Type B pancreatic cell (in vitro differentiated cells): Measurements from ENCODE around the gene CDK7. TPM values are rescaled to one million over a fixed set of nuclear protein-coding genes. Genes with fewer than 3 reads are reported as not detected.
A peak's percentile ranks its signal among the peaks of the same experiment; 100 is the strongest.
"Not testable (repeated sequence)": the region's sequence is repeated elsewhere in the genome, so short reads cannot be mapped to it uniquely, and the experiment has no call there.

Experiments
- DNase-seq: peaks from one replicate; pipeline ENCODE4 v3.0.0; 2021; ENCODE audit warnings: mixed read lengths; ENCODE audit not compliant: unreplicated experiment; ENCODE audit errors: extremely low spot score
- H3K27ac Mint-ChIP-seq: 2 replicates; pipeline ENCODE4 v1.8.0; 2021; ENCODE audit warnings: mild to moderate bottlenecking, mixed read lengths
- H3K27me3 Mint-ChIP-seq: 2 replicates; pipeline ENCODE4 v1.8.0; 2021; ENCODE audit warnings: mixed read lengths
- H3K36me3 Mint-ChIP-seq: 2 replicates; pipeline ENCODE4 v1.8.0; 2021; ENCODE audit warnings: mixed read lengths
- H3K4me1 Mint-ChIP-seq: one replicate; pipeline ENCODE4 v1.8.0; 2021; ENCODE audit warnings: mixed read lengths; ENCODE audit not compliant: unreplicated experiment
- H3K4me3 Mint-ChIP-seq: 2 replicates; pipeline ENCODE4 v1.8.0; 2021; ENCODE audit warnings: mild to moderate bottlenecking, mixed read lengths
- H3K9me3 Mint-ChIP-seq: 2 replicates; pipeline ENCODE4 v1.8.0; 2021; ENCODE audit warnings: mixed read lengths
- total RNA-seq: library from RNA; stranded (reverse); gene quantifications from 2 replicates; pipeline ENCODE4 v1.2.1, GENCODE V29; 2021; ENCODE audit warnings: low replicate concordance
- TF ChIP-seq, protein P1 (sequence below): fragments of 200-600 bp; sonication (generic); conservative IDR thresholded peaks from 2 replicates; pipeline ENCODE4 v1.5.0; 2021; ENCODE audit warnings: antibody characterized with exemption, mild to moderate bottlenecking

The CDK7 gene
- total RNA-seq, 1 donor from 2014 or later = 27.3 TPM

GRCh38 chr5:69252437-69252836 is 17.8 kb downstream of the CDK7 start:
- Mint-ChIP-seq H3K9me3 (peaks cover 4% of the 10 kb centered on the region), H3K4me3 (no peak overlapping the region), H3K36me3 (peaks cover 15% of the 10 kb centered on the region), H3K27ac (no peak overlapping the region), H3K4me1 (no peaks in the 10 kb centered on the region), H3K27me3 (no peaks in the 10 kb centered on the region)
- DNase-seq = no peak
- TF ChIP-seq, protein P1, sequence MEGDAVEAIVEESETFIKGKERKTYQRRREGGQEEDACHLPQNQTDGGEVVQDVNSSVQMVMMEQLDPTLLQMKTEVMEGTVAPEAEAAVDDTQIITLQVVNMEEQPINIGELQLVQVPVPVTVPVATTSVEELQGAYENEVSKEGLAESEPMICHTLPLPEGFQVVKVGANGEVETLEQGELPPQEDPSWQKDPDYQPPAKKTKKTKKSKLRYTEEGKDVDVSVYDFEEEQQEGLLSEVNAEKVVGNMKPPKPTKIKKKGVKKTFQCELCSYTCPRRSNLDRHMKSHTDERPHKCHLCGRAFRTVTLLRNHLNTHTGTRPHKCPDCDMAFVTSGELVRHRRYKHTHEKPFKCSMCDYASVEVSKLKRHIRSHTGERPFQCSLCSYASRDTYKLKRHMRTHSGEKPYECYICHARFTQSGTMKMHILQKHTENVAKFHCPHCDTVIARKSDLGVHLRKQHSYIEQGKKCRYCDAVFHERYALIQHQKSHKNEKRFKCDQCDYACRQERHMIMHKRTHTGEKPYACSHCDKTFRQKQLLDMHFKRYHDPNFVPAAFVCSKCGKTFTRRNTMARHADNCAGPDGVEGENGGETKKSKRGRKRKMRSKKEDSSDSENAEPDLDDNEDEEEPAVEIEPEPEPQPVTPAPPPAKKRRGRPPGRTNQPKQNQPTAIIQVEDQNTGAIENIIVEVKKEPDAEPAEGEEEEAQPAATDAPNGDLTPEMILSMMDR = no peak

DNA sequence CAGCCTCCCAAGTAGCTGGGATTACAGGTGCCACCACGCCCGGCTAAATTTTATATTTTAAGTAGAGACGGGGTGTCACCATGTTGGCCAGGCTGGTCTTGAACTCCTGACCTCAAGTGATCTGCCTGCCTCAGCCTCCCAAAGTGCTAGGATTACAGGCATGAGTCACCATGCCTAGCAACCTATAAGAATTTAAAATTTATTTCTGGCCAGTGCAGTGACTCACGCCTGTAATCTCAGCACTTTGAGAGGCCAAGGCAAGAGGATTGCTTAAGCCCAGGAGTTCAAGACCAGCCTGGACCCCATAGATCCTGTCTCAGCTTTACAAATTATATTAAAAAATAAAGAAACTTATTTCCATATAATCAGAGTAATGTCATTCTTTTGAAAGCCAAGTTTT is 21.3 kb downstream of the CDK7 start:
- not testable (repeated sequence) for H3K27me3 Mint-ChIP-seq, H3K27ac Mint-ChIP-seq, DNase-seq, H3K4me3 Mint-ChIP-seq, H3K9me3 Mint-ChIP-seq, H3K4me1 Mint-ChIP-seq
- peaks cover 14% of the 10 kb centered on the region for H3K36me3 Mint-ChIP-seq

DNA sequence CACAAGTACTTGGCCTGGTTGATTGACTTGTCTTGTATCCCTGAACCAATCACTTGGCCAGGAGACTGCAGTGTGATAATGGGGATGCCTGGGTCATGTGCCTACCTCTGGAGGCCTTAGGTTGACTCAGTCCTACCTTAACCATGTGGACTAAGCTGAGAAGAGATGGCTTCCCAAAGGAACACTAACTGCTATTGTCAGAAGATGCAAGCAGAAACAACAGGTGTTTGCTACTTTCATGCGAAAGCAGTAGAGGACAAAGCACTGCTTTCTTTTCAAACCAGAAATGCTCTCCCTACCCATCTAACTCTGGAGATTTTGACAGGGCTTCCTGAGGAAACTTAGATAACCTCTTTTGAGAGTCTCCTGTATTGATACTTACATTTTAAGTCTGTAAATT is 22.9 kb downstream of the CDK7 start:
- TF ChIP-seq, protein P1 = no peak
- no peak overlapping the region for H3K4me3 Mint-ChIP-seq
- no peaks in the 10 kb centered on the region for H3K9me3 Mint-ChIP-seq
- H3K36me3 Mint-ChIP-seq = peaks cover 24% of the 10 kb centered on the region
- no peak for DNase-seq
- no peak overlapping the region for H3K27ac Mint-ChIP-seq
- H3K27me3 Mint-ChIP-seq = no peaks in the 10 kb centered on the region
- H3K4me1 Mint-ChIP-seq = no peaks in the 10 kb centered on the region

DNA sequence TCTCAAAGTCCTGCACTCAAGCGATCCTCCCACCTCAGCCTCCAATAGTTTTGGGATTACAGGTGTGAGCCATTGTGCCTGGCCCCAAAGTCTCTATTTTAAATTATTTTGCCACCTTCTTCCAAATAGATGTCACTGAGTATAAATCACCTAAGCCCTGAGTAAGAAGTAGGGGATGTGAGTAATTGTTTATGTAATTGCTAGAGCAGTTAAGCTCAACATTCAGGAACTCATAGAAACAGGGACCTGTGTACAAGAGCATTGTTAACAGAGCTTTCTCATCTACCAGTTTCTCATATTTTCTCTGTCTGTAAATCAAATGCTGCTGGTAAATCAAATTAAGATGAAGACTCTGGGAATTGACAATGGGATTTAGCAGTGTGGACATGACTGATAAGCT is 26.3 kb downstream of the CDK7 start:
- peaks cover 24% of the 10 kb centered on the region for H3K36me3 Mint-ChIP-seq
- H3K4me3 Mint-ChIP-seq = no peak overlapping the region
- no peak overlapping the region for H3K27ac Mint-ChIP-seq
- no peaks in the 10 kb centered on the region for H3K4me1 Mint-ChIP-seq
- DNase-seq = no peak
- H3K9me3 Mint-ChIP-seq = no peaks in the 10 kb centered on the region
- TF ChIP-seq, protein P1 = no peak
- H3K27me3 Mint-ChIP-seq = no peaks in the 10 kb centered on the region

DNA sequence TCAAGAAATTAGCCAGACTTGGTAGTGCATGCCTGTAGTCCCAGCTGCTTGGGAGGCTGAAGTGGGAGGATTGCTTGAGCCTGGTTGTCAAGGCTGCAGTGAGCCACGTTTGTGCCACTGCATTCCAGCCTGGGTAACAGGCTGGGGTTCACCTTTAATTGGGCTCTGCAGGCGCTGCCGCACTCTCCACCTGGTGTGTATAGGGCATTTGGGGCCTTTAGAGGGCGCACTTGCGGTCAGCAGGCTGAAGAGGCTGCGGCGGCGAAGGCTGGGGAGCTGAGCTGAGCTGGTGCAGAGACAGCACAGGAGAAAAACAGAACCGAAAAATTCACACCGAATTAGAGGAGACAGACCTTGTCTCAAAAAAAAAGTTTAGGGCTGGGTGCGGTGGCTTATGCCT is 31.2 kb downstream of the CDK7 start:
- H3K27ac Mint-ChIP-seq = no peak overlapping the region
- H3K4me3 Mint-ChIP-seq = no peak overlapping the region
- H3K9me3 Mint-ChIP-seq = no peaks in the 10 kb centered on the region
- TF ChIP-seq, protein P1 = peak; percentile 58
- H3K4me1 Mint-ChIP-seq = no peaks in the 10 kb centered on the region
- no peak for DNase-seq
- H3K27me3 Mint-ChIP-seq = no peaks in the 10 kb centered on the region
- peaks cover 22% of the 10 kb centered on the region for H3K36me3 Mint-ChIP-seq

DNA sequence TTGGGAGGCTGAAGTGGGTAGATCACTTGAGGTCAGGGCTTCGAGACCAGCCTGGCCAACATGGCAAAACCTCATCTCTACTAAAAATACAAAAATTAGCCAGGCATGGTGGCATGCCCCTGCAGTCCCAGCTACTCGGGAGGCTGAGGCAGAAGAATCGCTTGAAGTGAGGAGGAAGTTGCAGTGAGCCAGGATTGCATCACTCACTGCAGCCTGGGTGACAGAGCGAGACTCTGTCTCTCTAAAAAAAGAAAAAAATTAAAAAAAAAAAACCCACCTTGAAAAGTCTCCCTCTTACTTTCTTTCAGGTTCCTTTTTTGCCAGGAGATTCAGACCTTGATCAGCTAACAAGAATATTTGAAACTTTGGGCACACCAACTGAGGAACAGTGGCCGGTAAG is 34.2 kb downstream of the CDK7 start:
- H3K27me3 Mint-ChIP-seq = no peaks in the 10 kb centered on the region
- H3K4me3 Mint-ChIP-seq = no peak overlapping the region
- H3K27ac Mint-ChIP-seq = no peak overlapping the region
- TF ChIP-seq, protein P1 = no peak
- peaks cover 17% of the 10 kb centered on the region for H3K36me3 Mint-ChIP-seq
- no peak for DNase-seq
- H3K9me3 Mint-ChIP-seq = no peaks in the 10 kb centered on the region
- no peaks in the 10 kb centered on the region for H3K4me1 Mint-ChIP-seq
